ENCODE data around the gene TAF3. TPM values are rescaled to one million over a fixed set of nuclear protein-coding genes. Genes with fewer than 3 reads are reported as not detected.

Gene TAF3
- total RNA-seq, 1 donor from 2014 or later: 8.5 TPM

DNA sequence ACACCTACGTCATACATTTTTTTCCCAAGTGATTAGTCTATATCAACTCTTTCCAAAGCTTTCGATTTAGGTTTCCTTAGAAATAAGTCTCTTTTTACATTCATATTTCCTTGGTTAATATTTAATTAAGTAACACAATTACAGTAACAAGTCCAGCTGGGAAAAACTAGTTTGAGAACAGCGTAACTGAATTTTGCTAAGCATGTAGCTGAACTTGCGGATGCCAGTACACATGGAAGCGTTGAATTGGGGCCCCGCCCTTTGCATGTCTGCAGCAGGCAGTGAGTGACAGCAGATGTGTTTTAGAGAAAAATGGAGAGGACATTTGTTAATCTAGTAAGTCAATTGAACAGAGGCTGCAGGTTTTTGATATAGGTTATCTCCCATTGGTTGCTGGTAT lies 72.5 kb downstream of the TAF3 start:
- no peak overlapping the region for H3K4me3 Mint-ChIP-seq
- TF ChIP-seq, protein P1, sequence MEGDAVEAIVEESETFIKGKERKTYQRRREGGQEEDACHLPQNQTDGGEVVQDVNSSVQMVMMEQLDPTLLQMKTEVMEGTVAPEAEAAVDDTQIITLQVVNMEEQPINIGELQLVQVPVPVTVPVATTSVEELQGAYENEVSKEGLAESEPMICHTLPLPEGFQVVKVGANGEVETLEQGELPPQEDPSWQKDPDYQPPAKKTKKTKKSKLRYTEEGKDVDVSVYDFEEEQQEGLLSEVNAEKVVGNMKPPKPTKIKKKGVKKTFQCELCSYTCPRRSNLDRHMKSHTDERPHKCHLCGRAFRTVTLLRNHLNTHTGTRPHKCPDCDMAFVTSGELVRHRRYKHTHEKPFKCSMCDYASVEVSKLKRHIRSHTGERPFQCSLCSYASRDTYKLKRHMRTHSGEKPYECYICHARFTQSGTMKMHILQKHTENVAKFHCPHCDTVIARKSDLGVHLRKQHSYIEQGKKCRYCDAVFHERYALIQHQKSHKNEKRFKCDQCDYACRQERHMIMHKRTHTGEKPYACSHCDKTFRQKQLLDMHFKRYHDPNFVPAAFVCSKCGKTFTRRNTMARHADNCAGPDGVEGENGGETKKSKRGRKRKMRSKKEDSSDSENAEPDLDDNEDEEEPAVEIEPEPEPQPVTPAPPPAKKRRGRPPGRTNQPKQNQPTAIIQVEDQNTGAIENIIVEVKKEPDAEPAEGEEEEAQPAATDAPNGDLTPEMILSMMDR (IDR thresholded peaks at IDR 0.05; ENCODE audit: unreplicated experiment): no peak
- H3K9me3 Mint-ChIP-seq: no peaks in the 10 kb centered on the region
- H3K4me1 Mint-ChIP-seq: peaks cover 30% of the 10 kb centered on the region
- no peak overlapping the region for H3K27ac Mint-ChIP-seq
- no peak for DNase-seq (ENCODE audit: low spot score in 2 of 2, unreplicated experiment in 2 of 2)
- H3K36me3 Mint-ChIP-seq: no peaks in the 10 kb centered on the region
- H3K27me3 Mint-ChIP-seq (ENCODE audit: low read depth): no peaks in the 10 kb centered on the region

DNA sequence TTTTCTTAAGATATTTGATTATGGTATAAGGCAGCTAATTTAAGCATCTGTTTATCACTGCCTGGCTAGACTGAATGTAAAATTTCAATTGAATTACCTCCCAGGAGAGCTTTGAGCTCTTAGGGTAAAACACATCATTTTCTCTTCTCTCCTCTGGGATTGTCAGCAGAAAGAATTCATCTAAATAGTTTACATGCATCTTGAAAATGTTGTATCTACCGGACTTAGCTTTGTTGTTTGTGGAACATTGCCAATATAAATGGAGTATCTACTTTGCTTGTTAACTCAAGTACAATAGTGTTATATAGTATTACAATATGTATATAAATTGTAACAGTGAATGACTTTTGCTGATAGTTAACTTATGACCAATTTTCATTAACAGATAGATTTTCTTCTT lies 73.3 kb downstream of the TAF3 start:
- Mint-ChIP-seq H3K27ac (no peak overlapping the region), H3K27me3 (ENCODE audit: low read depth) (no peaks in the 10 kb centered on the region), H3K4me1 (peaks cover 30% of the 10 kb centered on the region), H3K4me3 (no peak overlapping the region), H3K9me3 (no peaks in the 10 kb centered on the region), H3K36me3 (peaks cover 3% of the 10 kb centered on the region)
- TF ChIP-seq, protein P1 (IDR thresholded peaks at IDR 0.05; ENCODE audit: unreplicated experiment): no peak
- DNase-seq (ENCODE audit: low spot score in 2 of 2, unreplicated experiment in 2 of 2): no peak

- TF ChIP-seq, protein P1 (IDR thresholded peaks at IDR 0.05; ENCODE audit: unreplicated experiment): no peak
- DNase-seq (ENCODE audit: low spot score in 2 of 2, unreplicated experiment in 2 of 2): no peak
Measured at GRCh38 chr10:7892146-7892545, 73.8 kb downstream of the TAF3 start.

GRCh38 chr10:7895699-7896090 lies 77.4 kb downstream of the TAF3 start:
- TF ChIP-seq, protein P1 (IDR thresholded peaks at IDR 0.05; ENCODE audit: unreplicated experiment): no peak
- DNase-seq (ENCODE audit: low spot score in 2 of 2, unreplicated experiment in 2 of 2): no peak
- H3K9me3 Mint-ChIP-seq: no peaks in the 10 kb centered on the region
- peaks cover 21% of the 10 kb centered on the region for H3K36me3 Mint-ChIP-seq
- no peak overlapping the region for H3K27ac Mint-ChIP-seq
- H3K27me3 Mint-ChIP-seq (ENCODE audit: low read depth): no peaks in the 10 kb centered on the region
- no peak overlapping the region for H3K4me3 Mint-ChIP-seq
- H3K4me1 Mint-ChIP-seq: peaks cover 20% of the 10 kb centered on the region

More at GRCh38 chr10:7892146-7892545, 73.8 kb downstream of the TAF3 start:
- Mint-ChIP-seq H3K9me3 (no peaks in the 10 kb centered on the region), H3K4me3 (no peak overlapping the region), H3K4me1 (peaks cover 29% of the 10 kb centered on the region), H3K27ac (no peak overlapping the region), H3K27me3 (ENCODE audit: low read depth) (no peaks in the 10 kb centered on the region), H3K36me3 (peaks cover 8% of the 10 kb centered on the region)

GRCh38 chr10:7896297-7896696 lies 78.0 kb downstream of the TAF3 start:
- Mint-ChIP-seq H3K4me3 (no peak overlapping the region), H3K27me3 (ENCODE audit: low read depth) (no peaks in the 10 kb centered on the region), H3K4me1 (peaks cover 19% of the 10 kb centered on the region), H3K27ac (no peak overlapping the region), H3K36me3 (peaks cover 21% of the 10 kb centered on the region), H3K9me3 (no peaks in the 10 kb centered on the region)
- TF ChIP-seq, protein P1 (IDR thresholded peaks at IDR 0.05; ENCODE audit: unreplicated experiment): no peak
- DNase-seq (ENCODE audit: low spot score in 2 of 2, unreplicated experiment in 2 of 2): no peak

DNA sequence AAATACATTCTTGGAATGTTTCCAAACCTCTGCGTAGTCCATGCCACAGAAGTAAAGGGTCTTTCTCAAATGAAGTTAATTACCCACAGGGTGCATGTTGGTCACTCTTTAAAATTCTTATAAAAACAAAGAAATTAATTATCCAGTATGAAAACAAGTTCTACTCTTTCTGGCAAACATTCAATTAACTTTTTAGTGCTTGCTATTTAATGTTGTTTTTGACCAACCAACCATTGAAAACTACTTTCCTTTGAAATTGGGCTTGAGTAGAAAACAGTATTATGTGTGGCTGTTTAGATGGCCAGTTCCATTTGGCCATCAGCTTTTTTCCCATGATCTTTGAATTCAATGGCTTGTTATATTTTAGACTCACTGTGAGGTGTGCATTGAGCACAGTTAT lies 83.0 kb downstream of the TAF3 start:
- TF ChIP-seq, protein P1 (IDR thresholded peaks at IDR 0.05; ENCODE audit: unreplicated experiment): no peak
- H3K36me3 Mint-ChIP-seq: peaks cover 21% of the 10 kb centered on the region

More for the DNA sequence above, 83.0 kb downstream of the TAF3 start:
- no peak overlapping the region for H3K4me3 Mint-ChIP-seq
- no peak for DNase-seq (ENCODE audit: low spot score in 2 of 2, unreplicated experiment in 2 of 2)
- no peaks in the 10 kb centered on the region for H3K9me3 Mint-ChIP-seq
- no peak overlapping the region for H3K27ac Mint-ChIP-seq
- H3K4me1 Mint-ChIP-seq: peaks cover 7% of the 10 kb centered on the region
- no peaks in the 10 kb centered on the region for H3K27me3 Mint-ChIP-seq (ENCODE audit: low read depth)

Measured in mesothelial cell of epicardium (in vitro differentiated cells).